Activated gamma-delta T cell treated with anti-CD3 and anti-CD28 coated beads, Interleukin-2, amount 50 U/mL, for 16 hours (primary cell): ENCODE results near the gene SH3GLB2.
"Not testable (repeated sequence)": the region's sequence is repeated elsewhere in the genome, so short reads cannot be mapped to it uniquely, and the experiment has no call there.

Experiments used
- DNase-seq: peaks from one replicate; pipeline ENCODE4 v3.0.0-alpha.2; 2020; ENCODE audit warnings: low read depth

Gene SH3GLB2

GRCh38 chr9:128998462-128998861 is 29.7 kb downstream of the SH3GLB2 start:
- no peak for DNase-seq

GRCh38 chr9:128995791-128996190 is 32.3 kb downstream of the SH3GLB2 start:
- no peak for DNase-seq

- no peak for DNase-seq
These were observed 35.1 kb downstream of the SH3GLB2 start for GRCh38 chr9:128992995-128993394.

GRCh38 chr9:128987805-128988204 is 40.3 kb downstream of the SH3GLB2 start:
- no peak for DNase-seq

- DNase-seq, result no peak
These were observed 41.5 kb downstream of the SH3GLB2 start for GRCh38 chr9:128986671-128987070.

GRCh38 chr9:128983536-128983935 is 44.6 kb downstream of the SH3GLB2 start:
- DNase-seq, result no peak

- no peak for DNase-seq
These were observed 49.0 kb downstream of the SH3GLB2 start for GRCh38 chr9:128979111-128979510.

- no peak for DNase-seq
These were observed 55.2 kb downstream of the SH3GLB2 start for GRCh38 chr9:128972956-128973355.

DNA sequence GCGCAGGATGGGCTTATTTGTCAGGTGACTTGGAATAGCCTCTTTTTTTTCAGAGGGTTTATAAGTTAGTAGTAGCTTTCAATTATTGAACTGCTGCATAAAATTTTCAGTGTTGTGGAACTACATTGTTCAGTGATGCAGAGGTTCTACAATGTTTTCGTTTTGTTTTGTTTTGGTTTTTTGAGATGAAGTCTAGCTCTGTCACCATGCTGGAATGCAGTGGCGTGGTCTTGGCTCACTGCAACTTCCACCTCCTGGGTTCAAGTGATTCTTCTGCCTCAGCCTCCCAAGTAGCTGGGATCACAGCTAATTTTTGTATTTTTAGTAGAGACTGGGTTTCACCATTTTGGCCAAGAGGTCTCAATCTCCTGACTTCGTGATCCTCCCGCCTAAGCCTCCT is 58.6 kb downstream of the SH3GLB2 start:
- DNase-seq, result no peak

GRCh38 chr9:128961403-128961802 is 66.7 kb downstream of the SH3GLB2 start:
- not testable (repeated sequence) for DNase-seq
